Stomach (tissue), 4 donors: ENCODE results near the gene MYH4.

ENCODE experiments used
- CTCF ChIP-seq, 7 experiments: fragments of 450-650 bp in 4 of 7; fragments of 200-600 bp in 3 of 7; sonication (generic) in 3 of 7; IDR thresholded peaks; one replicate each; pipeline ENCODE4 v1.5.1; 2016 to 2019; ENCODE audit warnings: antibody characterized with exemption in 7 of 7, control low read depth in 2 of 7, mild to moderate bottlenecking in 1 of 7
- EP300 ChIP-seq: sonication (generic); formaldehyde crosslinking; IDR thresholded peaks from one replicate; pipeline ENCODE4 v1.6.1; 2017; ENCODE audit warnings: antibody characterized with exemption
- POLR2A ChIP-seq, 4 donors: fragments of 450-650 bp; IDR thresholded peaks; one replicate each; pipeline ENCODE4 v1.6.1; 2016; ENCODE audit warnings: antibody characterized with exemption in 4 of 4, control low read depth in 2 of 4, mild to moderate bottlenecking in 1 of 4, moderate library complexity in 1 of 4
- POLR2AphosphoS5 ChIP-seq, 3 donors: sonication (generic); formaldehyde crosslinking; IDR thresholded peaks; one replicate each; pipeline ENCODE4 v1.6.1; 2016; ENCODE audit warnings: antibody characterized with exemption in 3 of 3

- TF ChIP-seq CTCF (IDR thresholded peaks at IDR 0.05) (no peak), POLR2A (IDR thresholded peaks at IDR 0.05) (no peak), EP300 (no peak), POLR2AphosphoS5 (IDR thresholded peaks at IDR 0.05) (no peak)
Measured at GRCh38 chr17:10398352-10398751, 71.0 kb downstream of the MYH4 start.
